AG04449 (cell line): ENCODE results near the gene SGF29.
"Not testable (repeated sequence)": the region's sequence is repeated elsewhere in the genome, so short reads cannot be mapped to it uniquely, and the experiment has no call there.

Experiments
- CTCF ChIA-PET: fragments of 350-600 bp; formaldehyde crosslinking; extraction: SDS; loops from one replicate; lab custom pipeline; 2021; ENCODE audit warnings: antibody characterized with exemption; lab: Yijun Ruan, JAX
- POLR2A ChIA-PET: fragments of 400-600, 350-600 bp; formaldehyde crosslinking; extraction: SDS; loops from one replicate; lab custom pipeline; 2020; ENCODE audit warnings: antibody characterized with exemption, inconsistent platforms; lab: Yijun Ruan, JAX
- DNase-seq: peaks from one replicate; pipeline ENCODE4 v3.0.0-alpha.2; 2010; ENCODE audit warnings: low read depth, low spot score
- H3K4me3 ChIP-seq: 2 replicates; pipeline ENCODE4 v1.5.1; 2011; ENCODE audit warnings: low read depth, mild to moderate bottlenecking, control low read depth, low read length
- CTCF ChIP-seq: IDR thresholded peaks from one replicate; pipeline ENCODE4 v1.5.1; 2011; ENCODE audit warnings: mild to moderate bottlenecking, moderate library complexity, low read length, control low read depth, inconsistent platforms; ENCODE audit not compliant: insufficient read depth; ENCODE audit errors: missing control alignments

The SGF29 gene

GRCh38 chr16:28590384-28591340, 36.9 kb downstream of the SGF29 start:
- DNase-seq: no peak
- CTCF ChIA-PET: no interaction called here
- POLR2A ChIA-PET: no interaction called here
- no peak overlapping the region for H3K4me3 ChIP-seq
- TF ChIP-seq CTCF: no peak

GRCh38 chr16:28591355-28591754, 37.6 kb downstream of the SGF29 start:
- ChIA-PET POLR2A (no interaction called here), CTCF (no interaction called here)
- no peak for TF ChIP-seq CTCF
- no peak for DNase-seq
- H3K4me3 ChIP-seq: no peak overlapping the region

- DNase-seq: no peak
- TF ChIP-seq CTCF: no peak
- CTCF ChIA-PET: no interaction called here
- POLR2A ChIA-PET: no interaction called here
- no peak overlapping the region for H3K4me3 ChIP-seq
These were observed 38.8 kb downstream of the SGF29 start for GRCh38 chr16:28592511-28592910.

- CTCF ChIA-PET: no interaction called here
- no peak for TF ChIP-seq CTCF
- H3K4me3 ChIP-seq: no peak overlapping the region
- DNase-seq: no peak
- POLR2A ChIA-PET: no interaction called here
These were observed 39.3 kb downstream of the SGF29 start for GRCh38 chr16:28592979-28593553.

GRCh38 chr16:28595451-28595850, 41.7 kb downstream of the SGF29 start:
- H3K4me3 ChIP-seq, DNase-seq, POLR2A ChIA-PET: not testable (repeated sequence)
- CTCF ChIA-PET: interaction anchor here (1.9 kb wide), 1 partner anchor 9 kb away, joined by 5 read pairs; no protein-coding TSS in a partner anchor

- TF ChIP-seq CTCF: no peak
- POLR2A ChIA-PET: no interaction called here
- CTCF ChIA-PET: no interaction called here
- DNase-seq: no peak
- no peak overlapping the region for H3K4me3 ChIP-seq
These were observed 42.5 kb downstream of the SGF29 start for GRCh38 chr16:28596115-28596630.
